Urinary bladder (tissue), 4 donors: ENCODE data around the gene CNTNAP2. TPM values are rescaled to one million over a fixed set of nuclear protein-coding genes. Genes with fewer than 3 reads are reported as not detected.

Source experiments
- DNase-seq: peaks from one replicate; pipeline ENCODE4 v3.0.0-alpha.2; 2015; ENCODE audit errors: extremely low spot score
- H3K27ac ChIP-seq: one replicate; pipeline ENCODE4 v1.5.1; 2013; ENCODE audit warnings: low read depth, mild to moderate bottlenecking, moderate library complexity
- H3K36me3 ChIP-seq: one replicate; pipeline ENCODE4 v1.6.1; 2013; ENCODE audit warnings: mild to moderate bottlenecking, moderate library complexity; ENCODE audit not compliant: insufficient read depth
- H3K4me1 ChIP-seq: one replicate; pipeline ENCODE4 v1.6.1; 2013; ENCODE audit warnings: mild to moderate bottlenecking, moderate library complexity; ENCODE audit not compliant: insufficient read depth
- H3K4me3 ChIP-seq: one replicate; pipeline ENCODE4 v1.5.1; 2013; ENCODE audit warnings: low read depth, low read length
- WGBS: extraction: QIAGEN DNeasy Blood & Tissue Kit; methylation state at CpG from one replicate; pipeline ENCODE4 v1.1.7; 2013; 5-methylcytosine and 5-hydroxymethylcytosine counted together
- polyA plus RNA-seq: library from polyadenylated mRNA; stranded (reverse); fragments of 200-250 nt; gene quantifications from one replicate; pipeline ENCODE4 v1.2.3, GENCODE V29; 2013
- total RNA-seq: library from RNA; depleted of rRNA; stranded (reverse); fragments of >200 nt; gene quantifications from one replicate; pipeline ENCODE4 v1.2.3, GENCODE V29; 2014
- donor health status: healthy with polysubstance abuse.
- donor health status: healthy.

Gene CNTNAP2
- total and polyA plus RNA-seq, 2 donors: 0.28 to 23.3 TPM

- no peaks in the 10 kb centered on the region for H3K36me3 ChIP-seq
- no peak overlapping the region for H3K4me3 ChIP-seq
- WGBS: 81% methylated on average over 2 of the region's 2 CpGs
- DNase-seq: no peak
- H3K4me1 ChIP-seq: no peaks in the 10 kb centered on the region
- H3K27ac ChIP-seq: no peak overlapping the region
These were observed 1114.7 kb downstream of the CNTNAP2 start for GRCh38 chr7:147231275-147231674.

GRCh38 chr7:147235645-147236382 lies 1119.2 kb downstream of the CNTNAP2 start:
- 84% methylated on average over 5 of the region's 5 CpGs for WGBS
- Histone ChIP-seq H3K4me3 (no peak overlapping the region), H3K27ac (no peak overlapping the region), H3K4me1 (no peaks in the 10 kb centered on the region), H3K36me3 (no peaks in the 10 kb centered on the region)
- no peak for DNase-seq

GRCh38 chr7:147240468-147240867 lies 1123.9 kb downstream of the CNTNAP2 start:
- no peak for DNase-seq
- Histone ChIP-seq H3K4me3 (no peak overlapping the region), H3K4me1 (no peaks in the 10 kb centered on the region), H3K27ac (no peak overlapping the region), H3K36me3 (no peaks in the 10 kb centered on the region)
- WGBS: 78% methylated on average over 5 of the region's 5 CpGs

GRCh38 chr7:147245274-147245673 lies 1128.7 kb downstream of the CNTNAP2 start:
- H3K4me1 ChIP-seq: no peaks in the 10 kb centered on the region
- H3K27ac ChIP-seq: no peak overlapping the region
- H3K4me3 ChIP-seq: no peak overlapping the region
- DNase-seq: no peak
- no peaks in the 10 kb centered on the region for H3K36me3 ChIP-seq
- 52% methylated on average over 8 of the region's 8 CpGs for WGBS

- Histone ChIP-seq H3K4me3 (no peak overlapping the region), H3K36me3 (no peaks in the 10 kb centered on the region), H3K4me1 (no peaks in the 10 kb centered on the region), H3K27ac (no peak overlapping the region)
- DNase-seq: no peak
- WGBS: 77% methylated on average over 2 of the region's 2 CpGs
These were observed 1133.4 kb downstream of the CNTNAP2 start for GRCh38 chr7:147249956-147250355.

- no peak for DNase-seq
- H3K27ac ChIP-seq: no peak overlapping the region
- WGBS: 43% methylated on average over 1 of the region's 1 CpG
- no peaks in the 10 kb centered on the region for H3K36me3 ChIP-seq
- H3K4me1 ChIP-seq: no peaks in the 10 kb centered on the region
- H3K4me3 ChIP-seq: no peak overlapping the region
These were observed 1135.2 kb downstream of the CNTNAP2 start for GRCh38 chr7:147251751-147252325.

- no peak for DNase-seq
- Histone ChIP-seq H3K36me3 (no peaks in the 10 kb centered on the region), H3K4me1 (no peaks in the 10 kb centered on the region), H3K4me3 (no peak overlapping the region), H3K27ac (no peak overlapping the region)
- 99% methylated on average over 1 of the region's 1 CpG for WGBS
These were observed 1145.1 kb downstream of the CNTNAP2 start for GRCh38 chr7:147261693-147262092.

- 85% methylated on average over 8 of the region's 8 CpGs for WGBS
- no peak for DNase-seq
- H3K27ac ChIP-seq: no peak overlapping the region
- no peak overlapping the region for H3K4me3 ChIP-seq
- no peaks in the 10 kb centered on the region for H3K36me3 ChIP-seq
- H3K4me1 ChIP-seq: no peaks in the 10 kb centered on the region
These were observed 1148.9 kb downstream of the CNTNAP2 start for GRCh38 chr7:147265528-147265927.

- no peak overlapping the region for H3K27ac ChIP-seq
- H3K4me3 ChIP-seq: no peak overlapping the region
- no peak for DNase-seq
- H3K36me3 ChIP-seq: no peaks in the 10 kb centered on the region
- H3K4me1 ChIP-seq: no peaks in the 10 kb centered on the region
- WGBS: 72% methylated on average over 1 of the region's 1 CpG
These were observed 1159.5 kb downstream of the CNTNAP2 start for GRCh38 chr7:147276106-147276505.

- H3K27ac ChIP-seq: no peak overlapping the region
- WGBS: 69% methylated on average over 6 of the region's 6 CpGs
- no peak for DNase-seq
- no peaks in the 10 kb centered on the region for H3K36me3 ChIP-seq
- H3K4me3 ChIP-seq: no peak overlapping the region
- H3K4me1 ChIP-seq: no peaks in the 10 kb centered on the region
These were observed 1160.3 kb downstream of the CNTNAP2 start for GRCh38 chr7:147276783-147277370.

- H3K4me1 ChIP-seq: no peaks in the 10 kb centered on the region
- no peak overlapping the region for H3K27ac ChIP-seq
- no peak overlapping the region for H3K4me3 ChIP-seq
- no peak for DNase-seq
- WGBS: 46% methylated on average over 4 of the region's 4 CpGs
- H3K36me3 ChIP-seq: no peaks in the 10 kb centered on the region
These were observed 1162.9 kb downstream of the CNTNAP2 start for GRCh38 chr7:147279514-147279913.

GRCh38 chr7:147279964-147280374 lies 1163.4 kb downstream of the CNTNAP2 start:
- Histone ChIP-seq H3K4me1 (no peaks in the 10 kb centered on the region), H3K36me3 (no peaks in the 10 kb centered on the region), H3K27ac (no peak overlapping the region), H3K4me3 (no peak overlapping the region)
- DNase-seq: no peak
- 45% methylated on average over 2 of the region's 2 CpGs for WGBS

GRCh38 chr7:147282204-147282603 lies 1165.6 kb downstream of the CNTNAP2 start:
- H3K4me3 ChIP-seq: no peak overlapping the region
- H3K27ac ChIP-seq: no peak overlapping the region
- DNase-seq: no peak
- no peaks in the 10 kb centered on the region for H3K36me3 ChIP-seq
- H3K4me1 ChIP-seq: no peaks in the 10 kb centered on the region

GRCh38 chr7:147296201-147296600 lies 1179.6 kb downstream of the CNTNAP2 start:
- Histone ChIP-seq H3K4me1 (no peaks in the 10 kb centered on the region), H3K36me3 (no peaks in the 10 kb centered on the region), H3K4me3 (no peak overlapping the region), H3K27ac (no peak overlapping the region)
- DNase-seq: no peak
